ENCODE measurements around the gene ABCA6. TPM values are rescaled to one million over a fixed set of nuclear protein-coding genes. Genes with fewer than 3 reads are reported as not detected.
"Not testable (repeated sequence)": the region's sequence is repeated elsewhere in the genome, so short reads cannot be mapped to it uniquely, and the experiment has no call there.

The ABCA6 gene
- total RNA-seq, 2 experiments from 2014 or later, result not detected

- Mint-ChIP-seq H3K4me3 (no peak overlapping the region), H3K36me3 (ENCODE audit: low read depth) (no peaks in the 10 kb centered on the region), H3K27ac (no peak overlapping the region), H3K4me1 (ENCODE audit: low read depth) (no peaks in the 10 kb centered on the region), H3K27me3 (ENCODE audit: low read depth) (no peaks in the 10 kb centered on the region), H3K9me3 (no peaks in the 10 kb centered on the region)
- CTCF ChIA-PET, result no interaction called here
- intact Hi-C loops (cut with micrococcal nuclease), result loop anchor here (10.0 kb wide), 1 partner anchor 60 kb away; the partner anchor contains the start of gene ABCA6
- no peak for DNase-seq
These were observed 56.8 kb downstream of the ABCA6 start for GRCh38 chr17:69084911-69085310.

GRCh38 chr17:69082696-69083095 is 59.0 kb downstream of the ABCA6 start:
- Mint-ChIP-seq H3K27ac (no peak overlapping the region), H3K27me3 (ENCODE audit: low read depth) (no peaks in the 10 kb centered on the region), H3K36me3 (ENCODE audit: low read depth) (no peaks in the 10 kb centered on the region), H3K4me3 (no peak overlapping the region), H3K9me3 (no peaks in the 10 kb centered on the region), H3K4me1 (ENCODE audit: low read depth) (no peaks in the 10 kb centered on the region)
- CTCF ChIA-PET, result no interaction called here
- intact Hi-C loops (cut with micrococcal nuclease), result loop anchor here (10.0 kb wide), 1 partner anchor 62 kb away; the partner anchor contains the start of gene ABCA6
- DNase-seq, result no peak

GRCh38 chr17:69078864-69079263 is 62.8 kb downstream of the ABCA6 start:
- no peaks in the 10 kb centered on the region for H3K27me3 Mint-ChIP-seq (ENCODE audit: low read depth)
- no peak overlapping the region for H3K4me3 Mint-ChIP-seq
- CTCF ChIA-PET, result no interaction called here
- intact Hi-C loops (cut with micrococcal nuclease), result no loop called here
- peaks cover 13% of the 10 kb centered on the region for H3K9me3 Mint-ChIP-seq
- no peaks in the 10 kb centered on the region for H3K4me1 Mint-ChIP-seq (ENCODE audit: low read depth)
- DNase-seq, result no peak
- no peak overlapping the region for H3K27ac Mint-ChIP-seq
- H3K36me3 Mint-ChIP-seq (ENCODE audit: low read depth), result no peaks in the 10 kb centered on the region

- H3K4me1 Mint-ChIP-seq (ENCODE audit: low read depth), result peaks cover 6% of the 10 kb centered on the region
- CTCF ChIA-PET, result no interaction called here
- H3K36me3 Mint-ChIP-seq (ENCODE audit: low read depth), result no peaks in the 10 kb centered on the region
- no peak overlapping the region for H3K4me3 Mint-ChIP-seq
- peaks cover 24% of the 10 kb centered on the region for H3K9me3 Mint-ChIP-seq
- no peaks in the 10 kb centered on the region for H3K27me3 Mint-ChIP-seq (ENCODE audit: low read depth)
- no peak for DNase-seq
- intact Hi-C loops (cut with micrococcal nuclease), result no loop called here
- H3K27ac Mint-ChIP-seq, result no peak overlapping the region
These were observed 65.9 kb downstream of the ABCA6 start for GRCh38 chr17:69075823-69076222.

- H3K4me3 Mint-ChIP-seq; CTCF ChIA-PET; intact Hi-C loops (cut with micrococcal nuclease); H3K27ac Mint-ChIP-seq; H3K27me3 Mint-ChIP-seq (ENCODE audit: low read depth); DNase-seq; H3K36me3 Mint-ChIP-seq (ENCODE audit: low read depth); H3K4me1 Mint-ChIP-seq (ENCODE audit: low read depth): not testable (repeated sequence)
- peaks cover 24% of the 10 kb centered on the region for H3K9me3 Mint-ChIP-seq
These were observed 68.3 kb downstream of the ABCA6 start for GRCh38 chr17:69073392-69073791.

GRCh38 chr17:69072803-69073256 is 68.9 kb downstream of the ABCA6 start:
- H3K27me3 Mint-ChIP-seq (ENCODE audit: low read depth); H3K4me3 Mint-ChIP-seq; intact Hi-C loops (cut with micrococcal nuclease); H3K36me3 Mint-ChIP-seq (ENCODE audit: low read depth); H3K4me1 Mint-ChIP-seq (ENCODE audit: low read depth); DNase-seq; CTCF ChIA-PET; H3K27ac Mint-ChIP-seq: not testable (repeated sequence)
- peaks cover 24% of the 10 kb centered on the region for H3K9me3 Mint-ChIP-seq

- H3K4me1 Mint-ChIP-seq (ENCODE audit: low read depth), result peaks cover 15% of the 10 kb centered on the region
- DNase-seq; H3K4me3 Mint-ChIP-seq; H3K27me3 Mint-ChIP-seq (ENCODE audit: low read depth); H3K36me3 Mint-ChIP-seq (ENCODE audit: low read depth); H3K27ac Mint-ChIP-seq; CTCF ChIA-PET; intact Hi-C loops (cut with micrococcal nuclease): not testable (repeated sequence)
- peaks cover 22% of the 10 kb centered on the region for H3K9me3 Mint-ChIP-seq
These were observed 70.5 kb downstream of the ABCA6 start for GRCh38 chr17:69071233-69071586.

- CTCF ChIA-PET; H3K27ac Mint-ChIP-seq; H3K36me3 Mint-ChIP-seq (ENCODE audit: low read depth); intact Hi-C loops (cut with micrococcal nuclease); H3K27me3 Mint-ChIP-seq (ENCODE audit: low read depth); H3K4me3 Mint-ChIP-seq; DNase-seq: not testable (repeated sequence)
- peaks cover 15% of the 10 kb centered on the region for H3K4me1 Mint-ChIP-seq (ENCODE audit: low read depth)
- peaks cover 22% of the 10 kb centered on the region for H3K9me3 Mint-ChIP-seq
These were observed 71.1 kb downstream of the ABCA6 start for GRCh38 chr17:69070378-69071232.

- intact Hi-C loops (cut with micrococcal nuclease), result loop anchor here (10.0 kb wide), 1 partner anchor 156 kb away; the partner anchor contains the start of gene ABCA10
- Mint-ChIP-seq H3K27me3 (ENCODE audit: low read depth) (peaks cover 6% of the 10 kb centered on the region), H3K4me3 (no peak overlapping the region), H3K27ac (no peak overlapping the region), H3K4me1 (ENCODE audit: low read depth) (peaks cover 15% of the 10 kb centered on the region), H3K9me3 (peaks cover 13% of the 10 kb centered on the region), H3K36me3 (ENCODE audit: low read depth) (no peaks in the 10 kb centered on the region)
- no peak for DNase-seq
- CTCF ChIA-PET, result no interaction called here
These were observed 72.4 kb downstream of the ABCA6 start for GRCh38 chr17:69069226-69069750.

GRCh38 chr17:69067274-69068047 is 74.2 kb downstream of the ABCA6 start:
- Mint-ChIP-seq H3K4me3 (no peak overlapping the region), H3K27ac (no peak overlapping the region), H3K27me3 (ENCODE audit: low read depth) (peaks cover 9% of the 10 kb centered on the region), H3K4me1 (ENCODE audit: low read depth) (peaks cover 15% of the 10 kb centered on the region), H3K36me3 (ENCODE audit: low read depth) (no peaks in the 10 kb centered on the region), H3K9me3 (peaks cover 2% of the 10 kb centered on the region)
- no peak for DNase-seq
- CTCF ChIA-PET, result no interaction called here
- intact Hi-C loops (cut with micrococcal nuclease), result loop anchor here (10.0 kb wide), 1 partner anchor 157 kb away; the partner anchor contains the start of gene ABCA10

GRCh38 chr17:69066482-69066881 is 75.2 kb downstream of the ABCA6 start:
- CTCF ChIA-PET, result interaction anchor here (0.6 kb wide), 1 partner anchor 294 kb away, joined by 3 read pairs; no protein-coding TSS in a partner anchor
- no peak overlapping the region for H3K27ac Mint-ChIP-seq

GRCh38 chr17:69065113-69065512 is 76.6 kb downstream of the ABCA6 start:
- intact Hi-C loops (cut with micrococcal nuclease), result loop anchor here (10.0 kb wide), 1 partner anchor 160 kb away; the partner anchor contains the start of gene ABCA10
- CTCF ChIA-PET, result interaction anchor here (0.6 kb wide), 1 partner anchor 504 kb away, joined by 6 read pairs; no protein-coding TSS in a partner anchor
- no peak overlapping the region for H3K4me3 Mint-ChIP-seq

More at GRCh38 chr17:69066482-69066881, 75.2 kb downstream of the ABCA6 start:
- Mint-ChIP-seq H3K9me3 (no peaks in the 10 kb centered on the region), H3K36me3 (ENCODE audit: low read depth) (no peaks in the 10 kb centered on the region), H3K27me3 (ENCODE audit: low read depth) (peaks cover 9% of the 10 kb centered on the region), H3K4me1 (ENCODE audit: low read depth) (peaks cover 15% of the 10 kb centered on the region), H3K4me3 (no peak overlapping the region)
- intact Hi-C loops (cut with micrococcal nuclease), result loop anchor here (10.0 kb wide), 1 partner anchor 158 kb away; the partner anchor contains the start of gene ABCA10
- DNase-seq, result no peak

More at GRCh38 chr17:69065113-69065512, 76.6 kb downstream of the ABCA6 start:
- Mint-ChIP-seq H3K27ac (no peak overlapping the region), H3K36me3 (ENCODE audit: low read depth) (no peaks in the 10 kb centered on the region), H3K27me3 (ENCODE audit: low read depth) (peaks cover 9% of the 10 kb centered on the region), H3K4me1 (ENCODE audit: low read depth) (peaks cover 6% of the 10 kb centered on the region), H3K9me3 (no peaks in the 10 kb centered on the region)
- no peak for DNase-seq
